ENCODE results near the gene MAGI1. TPM values are rescaled to one million over a fixed set of nuclear protein-coding genes. Genes with fewer than 3 reads are reported as not detected.
"Not testable (repeated sequence)": the region's sequence is repeated elsewhere in the genome, so short reads cannot be mapped to it uniquely, and the experiment has no call there.

MAGI1 gene
- total RNA-seq, 1 donor from 2014 or later, result 74.8 TPM

GRCh38 chr3:65545429-65545828 lies 493.3 kb downstream of the MAGI1 start:
- no peak for DNase-seq (ENCODE audit: low spot score)

GRCh38 chr3:65543391-65543790 lies 495.3 kb downstream of the MAGI1 start:
- not testable (repeated sequence) for DNase-seq (ENCODE audit: low spot score)

GRCh38 chr3:65540666-65541065 lies 498.1 kb downstream of the MAGI1 start:
- DNase-seq (ENCODE audit: low spot score), result no peak

GRCh38 chr3:65539616-65540015 lies 499.1 kb downstream of the MAGI1 start:
- DNase-seq (ENCODE audit: low spot score), result no peak

- no peak for DNase-seq (ENCODE audit: low spot score)
These were observed 500.6 kb downstream of the MAGI1 start for GRCh38 chr3:65538101-65538500.

GRCh38 chr3:65537109-65537508 lies 501.6 kb downstream of the MAGI1 start:
- DNase-seq (ENCODE audit: low spot score), result no peak

- DNase-seq (ENCODE audit: low spot score), result no peak
These were observed 503.5 kb downstream of the MAGI1 start for GRCh38 chr3:65535260-65535659.

- no peak for DNase-seq (ENCODE audit: low spot score)
These were observed 503.9 kb downstream of the MAGI1 start for GRCh38 chr3:65534805-65535204.

- DNase-seq (ENCODE audit: low spot score), result no peak
These were observed 506.0 kb downstream of the MAGI1 start for GRCh38 chr3:65532749-65533148.

- DNase-seq (ENCODE audit: low spot score), result no peak
These were observed 506.5 kb downstream of the MAGI1 start for GRCh38 chr3:65532215-65532614.

GRCh38 chr3:65531499-65531898 lies 507.2 kb downstream of the MAGI1 start:
- no peak for DNase-seq (ENCODE audit: low spot score)

GRCh38 chr3:65526656-65527055 lies 512.1 kb downstream of the MAGI1 start:
- DNase-seq (ENCODE audit: low spot score), result no peak

- no peak for DNase-seq (ENCODE audit: low spot score)
These were observed 514.1 kb downstream of the MAGI1 start for GRCh38 chr3:65524584-65524983.

- no peak for DNase-seq (ENCODE audit: low spot score)
These were observed 514.8 kb downstream of the MAGI1 start for GRCh38 chr3:65523878-65524277.

- DNase-seq (ENCODE audit: low spot score), result no peak
These were observed 517.7 kb downstream of the MAGI1 start for GRCh38 chr3:65521032-65521431.

- DNase-seq (ENCODE audit: low spot score), result no peak
These were observed 521.7 kb downstream of the MAGI1 start for GRCh38 chr3:65516998-65517397.

GRCh38 chr3:65514317-65514716 lies 524.4 kb downstream of the MAGI1 start:
- DNase-seq (ENCODE audit: low spot score), result not testable (repeated sequence)

GRCh38 chr3:65509423-65509794 lies 529.3 kb downstream of the MAGI1 start:
- DNase-seq (ENCODE audit: low spot score), result not testable (repeated sequence)

- no peak for DNase-seq (ENCODE audit: low spot score)
These were observed 529.8 kb downstream of the MAGI1 start for GRCh38 chr3:65508750-65509422.

GRCh38 chr3:65507437-65507836 lies 531.3 kb downstream of the MAGI1 start:
- DNase-seq (ENCODE audit: low spot score), result no peak

GRCh38 chr3:65503776-65504175 lies 534.9 kb downstream of the MAGI1 start:
- no peak for DNase-seq (ENCODE audit: low spot score)

- DNase-seq (ENCODE audit: low spot score), result no peak
These were observed 536.2 kb downstream of the MAGI1 start for GRCh38 chr3:65502526-65502925.

- no peak for DNase-seq (ENCODE audit: low spot score)
These were observed 538.1 kb downstream of the MAGI1 start for GRCh38 chr3:65500398-65501306.
